Neural progenitor cell (in vitro differentiated cells): ENCODE measurements around the gene CHRNA4.

Experiments used
- EZH2 ChIP-seq: fragments of 200-600 bp; sonication (generic); IDR thresholded peaks from 2 replicates; pipeline ENCODE4 v1.6.1; 2017; ENCODE audit warnings: antibody characterized with exemption, mild to moderate bottlenecking, moderate library complexity
- EZH2phosphoT487 ChIP-seq: fragments of 200-600 bp; sonication (generic); IDR thresholded peaks from 2 replicates; pipeline ENCODE4 v1.6.1; 2017; ENCODE audit warnings: antibody characterized with exemption
- TF ChIP-seq, protein P1 (sequence below): fragments of 200-600 bp; sonication (generic); IDR thresholded peaks from 2 replicates; pipeline ENCODE4 v1.5.1; 2017; ENCODE audit warnings: antibody characterized with exemption, mild to moderate bottlenecking

- TF ChIP-seq EZH2 (no peak), EZH2phosphoT487 (no peak)
- TF ChIP-seq, protein P1, sequence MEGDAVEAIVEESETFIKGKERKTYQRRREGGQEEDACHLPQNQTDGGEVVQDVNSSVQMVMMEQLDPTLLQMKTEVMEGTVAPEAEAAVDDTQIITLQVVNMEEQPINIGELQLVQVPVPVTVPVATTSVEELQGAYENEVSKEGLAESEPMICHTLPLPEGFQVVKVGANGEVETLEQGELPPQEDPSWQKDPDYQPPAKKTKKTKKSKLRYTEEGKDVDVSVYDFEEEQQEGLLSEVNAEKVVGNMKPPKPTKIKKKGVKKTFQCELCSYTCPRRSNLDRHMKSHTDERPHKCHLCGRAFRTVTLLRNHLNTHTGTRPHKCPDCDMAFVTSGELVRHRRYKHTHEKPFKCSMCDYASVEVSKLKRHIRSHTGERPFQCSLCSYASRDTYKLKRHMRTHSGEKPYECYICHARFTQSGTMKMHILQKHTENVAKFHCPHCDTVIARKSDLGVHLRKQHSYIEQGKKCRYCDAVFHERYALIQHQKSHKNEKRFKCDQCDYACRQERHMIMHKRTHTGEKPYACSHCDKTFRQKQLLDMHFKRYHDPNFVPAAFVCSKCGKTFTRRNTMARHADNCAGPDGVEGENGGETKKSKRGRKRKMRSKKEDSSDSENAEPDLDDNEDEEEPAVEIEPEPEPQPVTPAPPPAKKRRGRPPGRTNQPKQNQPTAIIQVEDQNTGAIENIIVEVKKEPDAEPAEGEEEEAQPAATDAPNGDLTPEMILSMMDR: no peak
Observed at GRCh38 chr20:63373996-63374395, 12.8 kb upstream of the CHRNA4 start.
